GM19468 (cell line): ENCODE results near the gene PTTG1IP.

ENCODE experiments used
- ATAC-seq: cut with Tn5 transposase; IDR thresholded peaks from one replicate; pipeline ENCODE4 v1.9.1; 2021; ENCODE audit warnings: mild to moderate bottlenecking, moderate library complexity, moderate number of reproducible peaks; ENCODE audit not compliant: unreplicated experiment; ENCODE audit errors: extremely low read depth

Gene PTTG1IP

DNA sequence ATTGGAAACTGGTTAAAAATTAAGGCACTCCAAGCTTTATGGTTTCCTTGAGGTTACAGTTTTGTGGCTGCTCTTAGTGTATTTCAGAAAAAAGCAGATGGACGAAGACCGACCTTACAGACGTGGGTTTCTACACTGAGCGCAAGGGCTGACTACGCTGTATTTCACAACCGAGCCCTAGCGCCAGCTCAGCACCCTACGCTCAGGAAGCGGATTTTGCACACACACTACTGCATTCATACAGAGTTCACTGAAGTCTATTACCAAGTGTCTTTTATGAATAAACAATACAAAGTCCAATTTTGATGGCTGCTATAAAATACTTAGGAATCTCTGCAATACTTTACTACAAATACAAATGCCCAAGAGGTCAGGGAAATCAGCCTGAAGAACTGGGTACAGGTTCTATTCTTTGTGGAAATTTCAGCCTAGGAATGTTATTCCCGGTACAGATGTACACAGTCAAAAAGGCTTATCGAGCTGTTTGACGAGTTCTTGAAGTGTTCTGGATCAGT, 23.8 kb downstream of the PTTG1IP start:
- ATAC-seq = no peak

- ATAC-seq = no peak
Observed at GRCh38 chr21:44848821-44849521, 24.5 kb downstream of the PTTG1IP start.

DNA sequence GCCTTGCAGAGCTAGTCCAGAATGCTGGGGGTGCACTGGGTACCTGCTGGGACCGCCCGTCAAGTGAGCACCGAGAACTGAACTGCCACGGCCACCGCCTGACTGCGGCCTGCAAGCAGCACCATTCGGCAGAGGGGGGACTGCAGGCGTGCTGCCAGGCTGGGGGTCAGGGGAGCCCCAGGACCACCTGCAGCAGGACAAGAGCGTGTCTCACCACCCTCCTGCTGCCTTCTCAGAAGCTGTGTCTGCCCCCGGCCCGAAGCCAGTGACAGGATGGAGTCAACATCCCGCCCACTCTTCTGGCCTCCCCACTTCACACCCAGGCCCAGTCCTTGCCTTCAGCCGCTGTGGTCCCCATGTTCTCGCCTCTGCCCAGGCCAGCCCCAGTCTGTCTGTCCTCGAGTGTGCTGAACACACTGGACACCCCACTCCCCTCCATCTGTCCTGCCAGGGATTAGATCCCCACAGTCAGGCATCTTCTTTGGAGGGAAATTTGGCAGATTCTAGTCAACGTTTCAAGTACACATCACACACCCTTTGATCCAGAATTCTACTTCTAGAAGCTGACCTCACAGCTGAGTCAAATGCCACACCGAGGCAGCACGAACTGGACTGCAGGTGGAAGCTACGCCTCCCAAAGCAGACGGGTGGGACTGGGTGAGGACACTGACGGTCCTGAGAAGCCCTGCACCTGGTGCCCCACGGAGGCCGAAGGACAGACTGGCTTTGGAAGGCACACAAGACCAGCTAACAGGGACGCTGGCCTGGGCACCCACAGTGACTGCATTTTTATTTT, 26.0 kb downstream of the PTTG1IP start:
- ATAC-seq = no peak

GRCh38 chr21:44846485-44847260, 26.8 kb downstream of the PTTG1IP start:
- no peak for ATAC-seq

- no peak for ATAC-seq
Observed at GRCh38 chr21:44846224-44846484, 27.3 kb downstream of the PTTG1IP start.

- peak; percentile 28 for ATAC-seq
Observed at GRCh38 chr21:44845418-44846223, 27.9 kb downstream of the PTTG1IP start.

DNA sequence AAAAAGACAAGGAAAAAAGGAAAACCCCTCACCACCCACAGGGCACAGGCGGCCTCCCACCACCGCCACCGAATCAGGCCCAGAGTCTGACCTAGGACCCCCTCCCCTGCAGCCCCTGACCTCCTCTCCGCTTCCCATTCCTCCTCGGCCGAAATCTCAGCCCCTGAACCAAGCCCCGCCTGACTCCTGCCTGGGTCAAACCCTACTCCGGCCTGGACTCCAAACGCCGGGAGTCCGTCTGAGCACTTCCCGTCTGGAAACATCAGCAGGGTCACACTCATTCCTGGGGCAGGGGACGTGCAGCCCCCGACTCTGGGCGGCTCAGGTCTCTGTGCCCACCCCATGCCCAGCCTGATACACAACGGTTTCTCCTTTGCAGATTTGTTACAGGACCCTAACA, 29.2 kb downstream of the PTTG1IP start:
- ATAC-seq = no peak

DNA sequence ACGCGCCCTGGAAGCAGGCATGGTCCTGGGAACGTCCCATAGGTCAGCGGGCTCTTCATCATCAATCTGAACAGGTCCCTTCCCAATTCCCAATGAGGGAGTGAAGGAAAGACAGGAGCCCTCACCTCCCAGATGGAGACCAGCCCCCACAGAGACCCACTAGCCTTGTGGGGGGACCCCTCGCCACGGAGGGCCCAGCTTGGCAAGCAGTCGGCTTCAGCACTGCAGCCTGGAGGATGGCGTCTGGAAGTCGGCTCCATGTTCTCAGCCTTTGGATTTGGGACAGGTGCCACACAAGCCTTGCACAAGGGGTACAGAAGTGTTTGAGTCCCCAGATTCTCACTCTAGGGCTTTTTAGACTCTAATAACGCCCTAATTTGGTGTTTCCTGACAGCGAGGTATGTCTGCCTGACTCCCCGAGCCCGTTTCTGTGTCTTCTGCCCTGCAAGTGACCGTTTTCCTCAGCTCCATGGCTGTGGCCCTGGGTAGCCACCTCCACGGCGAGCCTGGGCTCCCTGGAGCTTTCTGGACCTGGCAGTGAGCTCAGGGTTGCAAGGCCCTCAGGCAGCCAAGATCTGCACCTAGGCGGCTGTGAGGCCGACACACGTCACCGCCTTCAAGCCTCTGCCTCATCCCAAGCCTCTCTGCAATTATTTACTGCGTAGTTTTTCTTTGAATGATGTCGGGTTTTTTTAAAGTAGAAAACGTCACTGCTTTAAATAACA, 30.6 kb downstream of the PTTG1IP start:
- no peak for ATAC-seq

- ATAC-seq = no peak
Observed at GRCh38 chr21:44842087-44842486, 31.4 kb downstream of the PTTG1IP start.

- ATAC-seq = no peak
Observed at GRCh38 chr21:44840771-44841170, 32.7 kb downstream of the PTTG1IP start.

DNA sequence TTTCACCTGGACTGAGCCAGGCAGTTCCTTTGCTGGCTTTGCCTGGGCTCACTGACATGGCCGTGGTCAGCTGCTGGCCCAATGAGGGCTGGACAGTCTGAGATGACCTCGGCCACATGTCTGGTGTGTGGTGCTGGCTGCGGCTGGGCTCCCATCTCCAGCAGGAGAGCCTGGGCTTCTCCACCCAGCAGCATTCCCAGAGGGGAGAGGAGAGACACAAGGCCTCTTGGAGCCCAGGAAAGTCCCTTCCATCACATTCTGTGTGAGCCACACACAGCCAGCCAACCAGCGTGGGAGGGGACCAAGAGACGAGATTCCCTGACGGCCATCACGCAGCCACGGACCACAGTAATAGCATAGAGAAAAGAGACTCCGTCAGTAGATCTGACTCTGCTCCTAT, 34.5 kb downstream of the PTTG1IP start:
- no peak for ATAC-seq

DNA sequence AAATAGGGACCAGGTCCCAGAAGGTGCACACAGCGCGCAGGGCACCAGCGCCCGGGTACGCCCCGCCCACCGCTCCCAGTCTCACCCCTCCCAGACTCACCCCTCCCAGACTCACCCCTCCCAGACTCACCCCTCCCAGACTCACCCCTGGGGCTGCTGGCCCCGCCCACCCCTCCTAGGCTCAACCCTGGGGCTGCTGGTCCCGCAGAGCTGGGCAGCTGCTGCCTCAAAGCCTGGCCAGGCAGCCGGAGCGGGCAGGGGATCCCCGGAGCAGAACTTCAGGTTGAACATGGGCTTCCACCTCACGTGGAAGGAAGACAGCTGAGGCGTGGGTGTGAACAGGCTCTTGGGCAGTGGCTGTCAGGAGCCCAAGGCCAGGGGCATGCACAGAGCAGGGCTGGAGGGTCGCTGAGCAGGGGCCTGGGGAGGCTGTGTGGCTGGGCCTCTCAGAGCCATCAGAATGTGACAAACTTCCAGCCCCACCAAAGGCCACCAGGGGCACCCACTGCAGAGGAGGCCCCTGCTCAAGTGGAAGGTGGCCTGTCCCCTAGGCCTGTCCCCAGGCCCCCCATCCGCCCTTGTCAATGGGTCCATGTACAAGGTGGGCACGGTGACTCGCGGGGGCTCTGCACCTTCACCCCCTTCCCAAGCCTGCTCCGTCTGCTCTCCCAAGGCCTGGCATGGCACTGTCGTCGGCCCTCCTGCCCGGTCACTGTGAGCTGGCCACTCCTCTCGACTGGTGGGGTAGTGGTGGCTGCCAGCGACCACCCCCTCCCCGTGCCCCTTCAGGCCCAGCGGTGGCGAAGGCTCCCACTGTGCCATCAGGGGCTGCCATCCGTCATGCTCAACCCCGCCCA, 35.2 kb downstream of the PTTG1IP start:
- ATAC-seq = no peak

- no peak for ATAC-seq
Observed at GRCh38 chr21:44837537-44837936, 36.0 kb downstream of the PTTG1IP start.

DNA sequence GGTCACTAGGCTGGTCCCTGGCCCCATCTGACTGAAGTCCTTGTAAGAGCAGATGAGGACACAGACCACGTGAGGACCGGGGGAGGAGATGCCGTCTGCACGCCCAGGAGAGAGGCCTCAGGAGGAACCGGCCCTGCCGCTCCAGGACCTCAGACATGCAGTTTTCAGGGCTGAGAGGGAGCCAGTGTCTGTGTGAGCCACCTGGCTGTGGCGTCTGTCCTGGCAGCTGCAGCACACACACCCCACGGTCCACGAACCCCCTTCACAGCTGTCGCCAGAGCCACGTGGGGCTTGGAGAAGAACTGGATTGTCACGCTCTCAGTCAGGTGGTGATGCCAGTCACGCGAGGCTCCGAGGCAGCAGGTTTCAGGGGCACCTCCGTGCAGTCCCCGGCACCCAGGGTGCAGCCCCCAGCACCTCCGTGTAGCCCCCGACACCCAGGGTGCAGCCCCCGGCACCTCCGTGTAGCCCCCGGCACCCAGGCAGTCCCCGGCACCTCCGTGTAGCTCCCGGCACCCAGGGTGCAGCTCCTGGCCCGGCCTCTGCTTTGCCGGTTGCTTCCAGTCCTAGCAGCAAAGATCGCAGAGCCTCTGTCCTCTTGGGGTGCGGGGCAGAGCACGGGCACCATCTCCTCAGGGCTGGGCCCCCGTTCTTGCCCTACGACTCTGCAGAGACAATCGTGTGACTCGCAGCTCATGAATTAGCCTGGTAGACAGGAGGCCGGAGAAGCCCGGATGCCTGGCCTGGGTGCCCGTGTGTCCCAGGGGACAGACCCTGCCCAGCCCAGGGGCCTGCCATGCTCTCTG, 36.6 kb downstream of the PTTG1IP start:
- no peak for ATAC-seq

- no peak for ATAC-seq
Observed at GRCh38 chr21:44836349-44836665, 37.2 kb downstream of the PTTG1IP start.

DNA sequence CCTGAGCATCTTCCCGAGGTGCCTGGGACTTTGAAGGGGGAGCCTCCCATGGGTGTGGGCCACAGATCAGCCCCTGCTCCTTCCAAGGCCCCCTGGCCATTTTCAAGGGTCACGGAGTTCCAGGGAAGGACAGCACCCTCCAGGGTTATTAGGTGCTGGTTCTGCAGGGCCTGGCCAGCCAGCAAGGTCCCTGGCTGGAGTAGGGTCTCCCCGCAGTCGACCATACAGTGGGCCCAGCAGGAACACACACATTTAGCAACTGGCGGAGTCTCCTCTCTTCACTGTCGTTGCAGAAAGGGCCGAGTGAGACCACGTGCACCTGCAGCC, 37.9 kb downstream of the PTTG1IP start:
- no peak for ATAC-seq

GRCh38 chr21:44834951-44835646, 38.4 kb downstream of the PTTG1IP start:
- no peak for ATAC-seq
